D341Med (cell line): ENCODE data around the gene ZNF358.

ENCODE experiments used
- DNase-seq: peaks from one replicate; pipeline ENCODE4 v3.0.0; 2012; ENCODE audit warnings: low spot score

ZNF358 gene

GRCh38 chr19:7520131-7521051 lies 4.5 kb downstream of the ZNF358 start:
- no peak for DNase-seq

- DNase-seq = no peak
Measured at GRCh38 chr19:7521551-7522071, 5.7 kb downstream of the ZNF358 start.

- peak; percentile 100 for DNase-seq
Measured at GRCh38 chr19:7522072-7522922, 6.4 kb downstream of the ZNF358 start, which contains the start of gene MCOLN1. Gene MCOLN1, plus strand, starts transcription at chr19:7522624. Its CDS starts 127 bp downstream, at chr19:7522751.

- DNase-seq = no peak
Measured at GRCh38 chr19:7522923-7523667, 7.2 kb downstream of the ZNF358 start.

- no peak for DNase-seq
Measured at GRCh38 chr19:7524523-7524922, 8.6 kb downstream of the ZNF358 start.

- DNase-seq = no peak
Measured at GRCh38 chr19:7524992-7525739, 9.3 kb downstream of the ZNF358 start.

- no peak for DNase-seq
Measured at GRCh38 chr19:7526059-7526929, 10.4 kb downstream of the ZNF358 start.

- no peak for DNase-seq
Measured at GRCh38 chr19:7527516-7528191, 11.8 kb downstream of the ZNF358 start.

GRCh38 chr19:7528192-7528519 lies 12.3 kb downstream of the ZNF358 start:
- DNase-seq = no peak

GRCh38 chr19:7528522-7529245 lies 12.8 kb downstream of the ZNF358 start:
- DNase-seq = no peak

- no peak for DNase-seq
Measured at GRCh38 chr19:7529246-7529600, 13.3 kb downstream of the ZNF358 start.

GRCh38 chr19:7529610-7530490 lies 13.9 kb downstream of the ZNF358 start:
- no peak for DNase-seq

- no peak for DNase-seq
Measured at GRCh38 chr19:7533281-7533885, 17.5 kb downstream of the ZNF358 start.

- DNase-seq = peak; percentile 94
Measured at GRCh38 chr19:7533925-7534480, 18.1 kb downstream of the ZNF358 start.

GRCh38 chr19:7534531-7535046 lies 18.7 kb downstream of the ZNF358 start:
- peak; percentile 80 for DNase-seq

- peak; percentile 96 for DNase-seq
Measured at GRCh38 chr19:7535047-7535997, 19.4 kb downstream of the ZNF358 start, which contains the start of gene PNPLA6. Gene PNPLA6, plus strand, starts transcription at chr19:7535717. Its CDS starts 72 bp downstream, at chr19:7535789.
